WTC11 (cell line): ENCODE results near the gene ABHD12B. TPM values are rescaled to one million over a fixed set of nuclear protein-coding genes. Genes with fewer than 3 reads are reported as not detected.

Experiments
- ATAC-seq: fragments of 200-7000 bp; cut with Tn5 transposase; 2 replicates; pipeline ENCODE4 v1.10.0; 2021; ENCODE audit warnings: mild to moderate bottlenecking, moderate library complexity
- CTCF ChIA-PET: fragments of 300-600 bp; sonication (Branson Sonifier 250); formaldehyde crosslinking; loops from one replicate; lab custom pipeline; 2021; ENCODE audit warnings: antibody characterized with exemption; lab: Charles Lee
- POLR2A ChIA-PET: fragments of 350-600 bp; sonication (Branson Sonifier 250); formaldehyde crosslinking; loops from one replicate; lab custom pipeline; 2021; ENCODE audit warnings: antibody characterized with exemption; lab: Charles Lee
- DNase-seq: peaks from one replicate; pipeline ENCODE4 v3.0.0; 2021; ENCODE audit warnings: low spot score
- H3K27ac Mint-ChIP-seq: 2 replicates; pipeline ENCODE4 v1.8.0; 2021; ENCODE audit warnings: mixed read lengths
- H3K27me3 Mint-ChIP-seq: 2 replicates; pipeline ENCODE4 v1.8.0; 2021; ENCODE audit warnings: low read depth, mild to moderate bottlenecking, moderate library complexity, mixed read lengths
- H3K36me3 Mint-ChIP-seq: 2 replicates; pipeline ENCODE4 v1.8.0; 2021; ENCODE audit warnings: mixed read lengths
- H3K4me1 Mint-ChIP-seq: 2 replicates; pipeline ENCODE4 v1.8.0; 2022; ENCODE audit warnings: mixed read lengths
- H3K4me3 Mint-ChIP-seq: 2 replicates; pipeline ENCODE4 v1.8.0; 2021; ENCODE audit warnings: mild to moderate bottlenecking, moderate library complexity, mixed read lengths
- H3K9me3 Mint-ChIP-seq: 2 replicates; pipeline ENCODE4 v1.8.0; 2021; ENCODE audit warnings: mixed read lengths
- E2F1 ChIP-seq: sonication (generic); formaldehyde crosslinking; IDR thresholded peaks from 2 replicates; pipeline ENCODE4 v1.8.0; 2022; ENCODE audit warnings: mild to moderate bottlenecking, missing genetic modification reagents
- ETV6 ChIP-seq: sonication (generic); formaldehyde crosslinking; IDR thresholded peaks from 2 replicates; pipeline ENCODE4 v1.8.1; 2022; ENCODE audit warnings: mild to moderate bottlenecking, missing genetic modification reagents
- FOXJ3 ChIP-seq: sonication (generic); formaldehyde crosslinking; IDR thresholded peaks from 2 replicates; pipeline ENCODE4 v1.9.0; 2021; ENCODE audit warnings: missing genetic modification reagents, mild to moderate bottlenecking, borderline replicate concordance
- FOXP1 ChIP-seq: sonication (generic); formaldehyde crosslinking; IDR thresholded peaks from 2 replicates; pipeline ENCODE4 v1.8.0; 2022; ENCODE audit warnings: missing genetic modification reagents, mild to moderate bottlenecking, moderate library complexity, borderline replicate concordance
- IRF1 ChIP-seq: sonication (generic); formaldehyde crosslinking; IDR thresholded peaks from 2 replicates; pipeline ENCODE4 v1.8.0; 2023; ENCODE audit warnings: missing genetic modification reagents
- KAT7 ChIP-seq: sonication (generic); formaldehyde crosslinking; IDR thresholded peaks from 2 replicates; pipeline ENCODE4 v1.8.1; 2023; ENCODE audit warnings: missing genetic modification reagents, mild to moderate bottlenecking, borderline replicate concordance
- PREB ChIP-seq: sonication (generic); formaldehyde crosslinking; IDR thresholded peaks from 2 replicates; pipeline ENCODE4 v1.8.1; 2022; ENCODE audit warnings: mild to moderate bottlenecking, missing genetic modification reagents, moderate library complexity, borderline replicate concordance
- RORB ChIP-seq: fragments of 250-450 bp; sonication (Bioruptor Pico); IDR thresholded peaks from 2 replicates; pipeline ENCODE4 v1.9.0; 2021; ENCODE audit warnings: mild to moderate bottlenecking
- TCF7 ChIP-seq: sonication (generic); formaldehyde crosslinking; IDR thresholded peaks from 2 replicates; pipeline ENCODE4 v1.8.0; 2022; ENCODE audit warnings: mild to moderate bottlenecking, low read depth, missing genetic modification reagents, moderate library complexity
- TEAD1 ChIP-seq: sonication (generic); formaldehyde crosslinking; IDR thresholded peaks from 2 replicates; pipeline ENCODE4 v1.8.0; 2022; ENCODE audit warnings: mild to moderate bottlenecking, missing genetic modification reagents
- TP53 ChIP-seq: sonication (generic); formaldehyde crosslinking; IDR thresholded peaks from 2 replicates; pipeline ENCODE4 v1.8.1; 2023; ENCODE audit warnings: mild to moderate bottlenecking, missing genetic modification reagents
- ZBTB21 ChIP-seq: sonication (generic); formaldehyde crosslinking; IDR thresholded peaks from 2 replicates; pipeline ENCODE4 v1.8.1; 2023; ENCODE audit warnings: mild to moderate bottlenecking, missing genetic modification reagents, borderline replicate concordance
- ZBTB43 ChIP-seq: sonication (generic); formaldehyde crosslinking; IDR thresholded peaks from 2 replicates; pipeline ENCODE4 v1.8.1; 2023; ENCODE audit warnings: mild to moderate bottlenecking, missing genetic modification reagents
- ZNF138 ChIP-seq: sonication (generic); formaldehyde crosslinking; conservative IDR thresholded peaks from 2 replicates; pipeline ENCODE4 v1.8.1; 2022; ENCODE audit warnings: mild to moderate bottlenecking, moderate library complexity, missing genetic modification reagents
- ZNF281 ChIP-seq: sonication (generic); formaldehyde crosslinking; IDR thresholded peaks from 2 replicates; pipeline ENCODE4 v1.8.0; 2023; ENCODE audit warnings: mild to moderate bottlenecking, missing genetic modification reagents
- ZNF317 ChIP-seq: sonication (generic); formaldehyde crosslinking; IDR thresholded peaks from 2 replicates; pipeline ENCODE4 v1.8.1; 2023; ENCODE audit warnings: low read depth, mild to moderate bottlenecking, moderate library complexity, missing genetic modification reagents, borderline replicate concordance
- ZNF396 ChIP-seq: fragments of 250-450 bp; sonication (Bioruptor Pico); IDR thresholded peaks from 2 replicates; pipeline ENCODE4 v1.8.0; 2021; ENCODE audit warnings: mild to moderate bottlenecking, moderate library complexity, borderline replicate concordance
- total RNA-seq: library from RNA; stranded (reverse); gene quantifications from 3 replicates; pipeline ENCODE4 v1.2.3, GENCODE V29; 2021
- TF ChIP-seq, protein P1 (sequence below): sonication (generic); formaldehyde crosslinking; IDR thresholded peaks from 2 replicates; pipeline ENCODE4 v1.8.1; 2022; ENCODE audit warnings: low read depth, missing genetic modification reagents, borderline replicate concordance
- TF ChIP-seq, protein P2 (sequence below): sonication (generic); formaldehyde crosslinking; IDR thresholded peaks from 2 replicates; pipeline ENCODE4 v1.8.0; 2022; ENCODE audit warnings: missing genetic modification reagents

ABHD12B gene
- total RNA-seq, 1 experiment from 2014 or later, result 156 TPM

- TF ChIP-seq E2F1 (CRISPR knock-in tag) (no peak), PREB (CRISPR knock-in tag) (no peak)
Observed at GRCh38 chr14:50948205-50948604, 76.4 kb downstream of the ABHD12B start (continued).

- Mint-ChIP-seq H3K27ac (no peak overlapping the region), H3K9me3 (0 out of 2 replicates have a peak, but pooled peaks cover 5% of the 10 kb centered on the region), H3K36me3 (peaks cover 10% of the 10 kb centered on the region; the same call in 1 of the 2 replicates), H3K4me3 (no peak overlapping the region), H3K27me3 (no peaks in the 10 kb centered on the region), H3K4me1 (peaks cover 43% of the 10 kb centered on the region)
- CTCF ChIA-PET, result no interaction called here
- POLR2A ChIA-PET, result no interaction called here
- no peak for ATAC-seq
- TF ChIP-seq TP53 (CRISPR knock-in tag) (no peak), KAT7 (CRISPR knock-in tag) (no peak), ZNF317 (CRISPR knock-in tag) (no peak), FOXP1 (CRISPR knock-in tag) (no peak), RORB (CRISPR knock-in tag) (no peak), TEAD1 (CRISPR knock-in tag) (no peak), TCF7 (no peak), ZBTB43 (CRISPR knock-in tag) (no peak), ZNF138 (CRISPR knock-in tag) (no peak), ETV6 (CRISPR knock-in tag) (no peak), ZNF281 (no peak), ZNF396 (no peak), FOXJ3 (no peak), ZBTB21 (no peak), IRF1 (no peak)
- TF ChIP-seq, protein P1, sequence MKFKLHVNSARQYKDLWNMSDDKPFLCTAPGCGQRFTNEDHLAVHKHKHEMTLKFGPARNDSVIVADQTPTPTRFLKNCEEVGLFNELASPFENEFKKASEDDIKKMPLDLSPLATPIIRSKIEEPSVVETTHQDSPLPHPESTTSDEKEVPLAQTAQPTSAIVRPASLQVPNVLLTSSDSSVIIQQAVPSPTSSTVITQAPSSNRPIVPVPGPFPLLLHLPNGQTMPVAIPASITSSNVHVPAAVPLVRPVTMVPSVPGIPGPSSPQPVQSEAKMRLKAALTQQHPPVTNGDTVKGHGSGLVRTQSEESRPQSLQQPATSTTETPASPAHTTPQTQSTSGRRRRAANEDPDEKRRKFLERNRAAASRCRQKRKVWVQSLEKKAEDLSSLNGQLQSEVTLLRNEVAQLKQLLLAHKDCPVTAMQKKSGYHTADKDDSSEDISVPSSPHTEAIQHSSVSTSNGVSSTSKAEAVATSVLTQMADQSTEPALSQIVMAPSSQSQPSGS (CRISPR knock-in tag), result no peak
- TF ChIP-seq, protein P2, sequence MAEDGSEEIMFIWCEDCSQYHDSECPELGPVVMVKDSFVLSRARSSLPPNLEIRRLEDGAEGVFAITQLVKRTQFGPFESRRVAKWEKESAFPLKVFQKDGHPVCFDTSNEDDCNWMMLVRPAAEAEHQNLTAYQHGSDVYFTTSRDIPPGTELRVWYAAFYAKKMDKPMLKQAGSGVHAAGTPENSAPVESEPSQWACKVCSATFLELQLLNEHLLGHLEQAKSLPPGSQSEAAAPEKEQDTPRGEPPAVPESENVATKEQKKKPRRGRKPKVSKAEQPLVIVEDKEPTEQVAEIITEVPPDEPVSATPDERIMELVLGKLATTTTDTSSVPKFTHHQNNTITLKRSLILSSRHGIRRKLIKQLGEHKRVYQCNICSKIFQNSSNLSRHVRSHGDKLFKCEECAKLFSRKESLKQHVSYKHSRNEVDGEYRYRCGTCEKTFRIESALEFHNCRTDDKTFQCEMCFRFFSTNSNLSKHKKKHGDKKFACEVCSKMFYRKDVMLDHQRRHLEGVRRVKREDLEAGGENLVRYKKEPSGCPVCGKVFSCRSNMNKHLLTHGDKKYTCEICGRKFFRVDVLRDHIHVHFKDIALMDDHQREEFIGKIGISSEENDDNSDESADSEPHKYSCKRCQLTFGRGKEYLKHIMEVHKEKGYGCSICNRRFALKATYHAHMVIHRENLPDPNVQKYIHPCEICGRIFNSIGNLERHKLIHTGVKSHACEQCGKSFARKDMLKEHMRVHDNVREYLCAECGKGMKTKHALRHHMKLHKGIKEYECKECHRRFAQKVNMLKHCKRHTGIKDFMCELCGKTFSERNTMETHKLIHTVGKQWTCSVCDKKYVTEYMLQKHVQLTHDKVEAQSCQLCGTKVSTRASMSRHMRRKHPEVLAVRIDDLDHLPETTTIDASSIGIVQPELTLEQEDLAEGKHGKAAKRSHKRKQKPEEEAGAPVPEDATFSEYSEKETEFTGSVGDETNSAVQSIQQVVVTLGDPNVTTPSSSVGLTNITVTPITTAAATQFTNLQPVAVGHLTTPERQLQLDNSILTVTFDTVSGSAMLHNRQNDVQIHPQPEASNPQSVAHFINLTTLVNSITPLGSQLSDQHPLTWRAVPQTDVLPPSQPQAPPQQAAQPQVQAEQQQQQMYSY (CRISPR knock-in tag), result no peak
- no peak for DNase-seq
Observed at GRCh38 chr14:50951032-50951431, 79.2 kb downstream of the ABHD12B start.
